Measurements from ENCODE around the gene MAPK11.

Gene MAPK11

DNA sequence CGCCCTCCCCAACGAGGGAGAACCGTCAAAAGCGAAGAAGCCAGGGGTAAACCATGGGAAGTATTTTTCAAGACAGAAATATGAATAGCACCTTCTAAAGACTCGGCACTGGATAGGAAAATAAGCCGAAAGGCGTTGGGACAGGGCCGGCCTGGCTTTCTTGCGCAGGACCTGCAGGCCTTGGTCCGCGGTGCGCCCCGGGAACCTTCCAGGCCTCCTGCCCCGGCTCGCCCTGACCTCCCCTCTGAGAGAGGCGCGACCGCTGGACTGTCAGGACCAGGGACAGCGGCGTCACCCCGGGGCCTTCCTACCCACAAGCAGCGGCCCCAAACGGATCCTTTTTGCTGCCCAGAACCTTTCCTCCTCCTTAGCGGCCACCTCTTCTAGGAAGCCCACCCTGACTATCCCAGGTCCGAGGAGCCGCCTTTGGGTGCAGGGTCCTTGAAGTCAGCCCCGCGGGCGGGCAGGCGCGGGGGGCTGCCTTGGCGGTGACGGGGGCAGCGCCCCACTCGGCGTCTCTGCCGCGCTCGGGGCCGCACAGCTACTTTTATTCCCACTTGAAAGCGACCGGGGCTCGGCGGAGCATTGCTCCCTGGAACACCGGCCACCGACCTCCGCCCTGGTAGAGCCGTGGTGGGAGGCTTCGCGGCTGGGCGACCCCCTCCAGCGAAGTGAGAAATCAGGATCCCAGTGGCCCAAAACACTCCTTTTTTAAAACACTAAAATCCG is 650 bp upstream of the MAPK11 start:
- peak; percentile 75 for DNase-seq (ENCODE audit: extremely low spot score)
- CTCF ChIA-PET, result interaction anchor here (0.8 to 6.6 kb wide), 6 partner anchors 18 to 82 kb away, joined by 3 to 65 read pairs (median 6); partner anchors contain the start of gene DENND6B
- TF ChIP-seq, protein P1, sequence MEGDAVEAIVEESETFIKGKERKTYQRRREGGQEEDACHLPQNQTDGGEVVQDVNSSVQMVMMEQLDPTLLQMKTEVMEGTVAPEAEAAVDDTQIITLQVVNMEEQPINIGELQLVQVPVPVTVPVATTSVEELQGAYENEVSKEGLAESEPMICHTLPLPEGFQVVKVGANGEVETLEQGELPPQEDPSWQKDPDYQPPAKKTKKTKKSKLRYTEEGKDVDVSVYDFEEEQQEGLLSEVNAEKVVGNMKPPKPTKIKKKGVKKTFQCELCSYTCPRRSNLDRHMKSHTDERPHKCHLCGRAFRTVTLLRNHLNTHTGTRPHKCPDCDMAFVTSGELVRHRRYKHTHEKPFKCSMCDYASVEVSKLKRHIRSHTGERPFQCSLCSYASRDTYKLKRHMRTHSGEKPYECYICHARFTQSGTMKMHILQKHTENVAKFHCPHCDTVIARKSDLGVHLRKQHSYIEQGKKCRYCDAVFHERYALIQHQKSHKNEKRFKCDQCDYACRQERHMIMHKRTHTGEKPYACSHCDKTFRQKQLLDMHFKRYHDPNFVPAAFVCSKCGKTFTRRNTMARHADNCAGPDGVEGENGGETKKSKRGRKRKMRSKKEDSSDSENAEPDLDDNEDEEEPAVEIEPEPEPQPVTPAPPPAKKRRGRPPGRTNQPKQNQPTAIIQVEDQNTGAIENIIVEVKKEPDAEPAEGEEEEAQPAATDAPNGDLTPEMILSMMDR (IDR thresholded peaks at IDR 0.05; ENCODE audit: control extremely low read depth, extremely low read depth, low read depth, missing control alignments), result no peak
- POLR2A ChIA-PET, result interaction anchor here (0.6 kb wide), 1 partner anchor 123 kb away, joined by 6 read pairs; no protein-coding TSS in a partner anchor

DNA sequence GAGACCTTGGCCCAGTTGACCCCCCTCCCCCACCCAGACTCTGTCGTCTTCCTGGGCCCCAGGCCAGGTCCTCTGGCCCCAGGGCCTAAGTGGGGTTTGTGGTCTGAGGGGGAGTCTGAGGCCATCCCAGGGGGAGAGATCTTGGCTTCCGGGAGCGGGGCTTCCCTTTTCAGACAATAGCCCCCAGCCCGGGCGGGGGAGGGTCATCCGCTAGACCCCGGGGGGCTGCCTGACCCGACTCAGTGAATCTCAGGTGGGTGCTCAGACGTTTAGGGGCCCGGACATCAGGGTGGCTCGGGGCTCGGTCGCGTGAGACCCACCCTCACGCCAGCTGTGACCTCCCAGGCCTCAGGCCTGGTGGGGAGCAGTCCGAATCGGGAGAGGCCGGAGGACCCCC is 609 bp downstream of the MAPK11 start:
- ChIA-PET CTCF (interaction anchor here (1.4 kb wide), 1 partner anchor 256 kb away, joined by 3 read pairs; the partner anchor contains the start of gene SCO2), POLR2A (no interaction called here)
- DNase-seq (ENCODE audit: extremely low spot score), result no peak
- TF ChIP-seq, protein P1 (IDR thresholded peaks at IDR 0.05; ENCODE audit: control extremely low read depth, extremely low read depth, low read depth, missing control alignments), result no peak

DNA sequence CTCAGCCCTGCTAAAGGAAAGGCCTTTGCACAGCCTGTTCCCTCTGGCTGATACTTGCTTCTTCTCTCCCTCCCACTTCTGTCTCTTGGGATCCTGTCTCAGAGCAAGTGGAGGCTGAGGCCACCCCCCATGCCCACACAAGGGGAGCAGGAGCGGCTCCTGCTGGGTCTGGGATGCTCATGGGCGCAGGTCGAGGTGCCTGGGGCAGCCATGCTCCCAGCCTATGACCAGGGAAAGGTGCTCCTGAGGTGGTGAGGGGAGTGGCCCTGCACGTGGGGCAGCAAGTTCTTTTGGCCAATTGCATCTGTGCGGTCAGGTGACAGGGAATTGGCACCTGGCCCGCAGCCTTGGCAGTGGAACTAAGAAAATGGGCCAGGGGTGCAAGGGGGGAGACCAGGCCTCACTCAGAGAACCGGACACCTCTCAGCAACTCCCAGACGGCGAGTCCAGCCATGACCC is 1.5 kb downstream of the MAPK11 start:
- ChIA-PET CTCF (interaction anchor here (1.4 to 2.1 kb wide), 2 partner anchors 73 to 257 kb away, joined by 3 to 7 read pairs; partner anchors contain the start of gene SCO2), POLR2A (no interaction called here)
- TF ChIP-seq, protein P1 (IDR thresholded peaks at IDR 0.05; ENCODE audit: control extremely low read depth, extremely low read depth, low read depth, missing control alignments), result no peak
- no peak for DNase-seq (ENCODE audit: extremely low spot score)

DNA sequence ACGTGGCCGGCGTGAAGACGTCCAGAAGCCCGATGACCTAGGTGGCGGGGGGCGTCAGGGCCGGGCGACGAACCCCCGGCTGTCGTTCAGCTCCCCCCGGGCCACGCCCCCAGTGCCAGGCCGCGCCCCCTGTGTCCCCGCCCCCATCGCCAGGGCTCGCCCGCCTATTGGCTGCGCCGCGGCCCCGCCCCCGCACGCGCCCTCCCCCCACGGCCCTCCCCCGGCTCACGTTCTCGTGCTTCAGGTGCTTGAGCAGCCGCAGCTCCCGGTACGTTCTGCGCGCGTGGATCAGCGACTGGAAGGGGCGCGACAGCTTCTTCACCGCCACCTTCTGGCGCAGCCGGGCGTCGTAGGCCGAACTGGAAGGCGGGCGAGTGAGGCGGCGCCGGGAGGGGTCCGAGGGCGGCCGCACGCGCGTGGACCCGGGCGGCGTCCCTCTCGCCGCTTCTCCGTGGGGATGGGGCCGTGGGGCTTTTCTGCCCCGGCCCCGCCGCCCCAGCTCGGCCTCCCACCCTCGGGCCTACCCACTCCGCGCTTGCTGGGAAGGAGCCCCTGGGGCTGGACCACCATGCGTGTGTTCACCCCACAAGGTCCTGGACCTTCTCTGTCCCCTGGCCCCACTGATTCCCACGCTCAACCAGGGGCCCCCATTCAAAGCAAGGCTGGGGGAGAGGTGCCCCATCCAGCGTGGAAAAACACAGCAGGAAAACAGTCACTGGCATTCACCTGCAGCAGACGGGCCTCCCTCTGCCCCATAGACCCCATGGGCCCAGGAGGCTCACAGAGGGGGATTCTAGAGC is 2.4 kb downstream of the MAPK11 start:
- TF ChIP-seq, protein P1 (IDR thresholded peaks at IDR 0.05; ENCODE audit: control extremely low read depth, extremely low read depth, low read depth, missing control alignments), result peak; percentile 45
- ChIA-PET POLR2A (interaction anchor here (0.7 kb wide), 2 partner anchors 16 to 95 kb away, joined by 4 to 9 read pairs; no protein-coding TSS in a partner anchor), CTCF (interaction anchor here (1.5 to 7.9 kb wide), 4 partner anchors 8 to 74 kb away, joined by 5 to 64 read pairs (median 24); partner anchors contain the start of genes HDAC10 and TUBGCP6)
- DNase-seq (ENCODE audit: extremely low spot score), result peak; percentile 78

DNA sequence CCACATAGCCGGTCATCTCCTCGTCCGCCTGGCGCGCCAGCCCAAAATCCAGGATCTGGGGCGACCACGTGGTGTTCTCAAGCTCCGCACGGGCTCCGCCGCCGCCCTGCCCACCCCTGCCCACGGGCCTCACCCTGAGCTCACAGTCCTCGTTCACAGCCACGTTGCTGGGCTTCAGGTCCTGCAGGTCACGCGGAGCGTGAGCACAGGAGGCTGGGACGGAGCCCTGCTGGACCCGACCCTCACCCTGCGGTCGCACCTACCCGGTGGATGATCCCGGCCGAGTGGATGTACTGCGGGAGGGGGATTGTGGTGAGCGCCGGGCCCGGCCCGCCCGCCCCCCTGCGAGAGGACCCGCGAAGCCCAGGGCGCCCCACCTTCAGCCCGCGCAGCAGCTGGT is 3.2 kb downstream of the MAPK11 start:
- ChIA-PET CTCF (interaction anchor here (1.5 to 7.9 kb wide), 4 partner anchors 9 to 74 kb away, joined by 5 to 64 read pairs (median 24); partner anchors contain the start of genes HDAC10 and TUBGCP6), POLR2A (interaction anchor here (0.7 kb wide), 1 partner anchor 15 kb away, joined by 4 read pairs; no protein-coding TSS in a partner anchor)
- TF ChIP-seq, protein P1 (IDR thresholded peaks at IDR 0.05; ENCODE audit: control extremely low read depth, extremely low read depth, low read depth, missing control alignments), result no peak
- DNase-seq (ENCODE audit: extremely low spot score), result no peak

All from GM10248 (cell line).